HCT116 (cell line): ENCODE data around the gene FAM53A. TPM values are rescaled to one million over a fixed set of nuclear protein-coding genes. Genes with fewer than 3 reads are reported as not detected.

Experiments
- ATAC-seq: fragments of 200-7000 bp; cut with Tn5 transposase; 2 replicates; pipeline ENCODE4 v1.9.1; 2020; ENCODE audit warnings: mild to moderate bottlenecking, moderate library complexity
- BruUV-seq: library from RNA; stranded (reverse); fragments of 400-500 nt; replicated peaks from 2 replicates; lab custom pipeline; 2021; lab: Mats Ljungman, UMichigan
- CTCF ChIA-PET: fragments of 300-600 bp; sonication (Branson Sonifier 250); formaldehyde crosslinking; loops from one replicate; lab custom pipeline; 2021; ENCODE audit warnings: antibody characterized with exemption; lab: Charles Lee
- POLR2A ChIA-PET: fragments of 300-600, 350-600 bp; sonication (Branson Sonifier 250); formaldehyde crosslinking; loops from one replicate; lab custom pipeline; 2021; ENCODE audit warnings: antibody characterized with exemption; lab: Charles Lee
- RAD21 ChIA-PET, 2 experiments: fragments of 300-600 bp; sonication (Branson Sonifier 250); formaldehyde crosslinking; loops; one replicate each; lab custom pipeline; 2023; ENCODE audit warnings: low total read pairs in 2 of 2; ENCODE audit not compliant: uncharacterized antibody in 2 of 2, unreplicated experiment in 2 of 2, low non-redundant PET in 1 of 2; lab: Charles Lee
- DNase-seq: peaks from one replicate; pipeline ENCODE4 v3.0.0-alpha.2; 2010; ENCODE audit warnings: low read depth, low spot score
- H2AFZ ChIP-seq: fragments of 200-600 bp; shearing (Covaris generic), sonication (generic); 2 replicates; pipeline ENCODE4 v1.6.1; 2017; ENCODE audit warnings: low read depth, mixed run types, mixed read lengths, antibody characterized with exemption, low read length; ENCODE audit not compliant: poor library complexity, severe bottlenecking
- H3K27ac ChIP-seq: 2 replicates; pipeline ENCODE4 v1.5.1; 2012; ENCODE audit warnings: low read depth, low read length
- H3K27me3 ChIP-seq: fragments of 200-600 bp; sonication (generic); 2 replicates; pipeline ENCODE4 v1.6.1; 2016; ENCODE audit warnings: mixed run types, low read length, mixed read lengths; ENCODE audit not compliant: insufficient read depth
- H3K36me3 ChIP-seq, 2 experiments: fragments of 200-500 bp in 1 of 2; fragments of 200-600 bp in 1 of 2; sonication (Bioruptor generic) in 1 of 2; sonication (generic) in 1 of 2; 2 replicates each; pipeline versions ENCODE4 v1.5.1 to v1.6.1; 2014 to 2016; ENCODE audit warnings: low read length in 2 of 2, inconsistent platforms in 1 of 2, mixed read lengths in 1 of 2, mixed run types in 1 of 2; ENCODE audit not compliant: insufficient read depth in 2 of 2, control insufficient read depth in 1 of 2
- H3K4me1 ChIP-seq, 2 experiments: fragments of 200-600 bp in 1 of 2; sonication (generic) in 1 of 2; 2 replicates each; pipeline versions ENCODE4 v1.5.1 to v1.6.1; 2012 to 2017; ENCODE audit warnings: low read length in 2 of 2, inconsistent platforms in 1 of 2, mild to moderate bottlenecking in 1 of 2, mixed read lengths in 1 of 2, mixed run types in 1 of 2, moderate library complexity in 1 of 2; ENCODE audit not compliant: insufficient read depth in 2 of 2, control insufficient read depth in 1 of 2
- H3K4me2 ChIP-seq: fragments of 200-600 bp; sonication (generic); 2 replicates; pipeline ENCODE4 v1.6.1; 2017; ENCODE audit warnings: mixed run types, low read length, mixed read lengths
- H3K4me3 ChIP-seq, 2 experiments: fragments of 200-600 bp in 1 of 2; sonication (generic) in 1 of 2; replicated peaks in 1 of 2; 2 replicates each; pipeline ENCODE4 v1.5.1; 2011 to 2016; ENCODE audit warnings: low read length in 2 of 2, control low read depth in 1 of 2, low read depth in 1 of 2, mild to moderate bottlenecking in 1 of 2, mixed read lengths in 1 of 2, mixed run types in 1 of 2
- H3K79me2 ChIP-seq: fragments of 200-600 bp; sonication (generic); 2 replicates; pipeline ENCODE4 v1.6.1; 2017; ENCODE audit warnings: mild to moderate bottlenecking, mixed run types, low read length, moderate library complexity, mixed read lengths; ENCODE audit not compliant: insufficient read depth
- H3K9ac ChIP-seq: fragments of 200-600 bp; sonication (generic); 2 replicates; pipeline ENCODE4 v1.6.1; 2016; ENCODE audit warnings: low read length, mixed read lengths
- H3K9me2 ChIP-seq: fragments of 200-600 bp; sonication (generic), shearing (Covaris generic); 2 replicates; pipeline ENCODE4 v1.6.1; 2017; ENCODE audit warnings: mixed run types, mild to moderate bottlenecking, moderate library complexity; ENCODE audit not compliant: insufficient read depth
- H3K9me3 ChIP-seq, 2 experiments: fragments of 200-500 bp in 1 of 2; fragments of 200-600 bp in 1 of 2; sonication (Bioruptor generic) in 1 of 2; sonication (generic) in 1 of 2; 2 replicates each; pipeline ENCODE4 v1.6.1; 2014 to 2017; ENCODE audit warnings: low read length in 2 of 2, mixed read lengths in 2 of 2, inconsistent platforms in 1 of 2, low read depth in 1 of 2, mild to moderate bottlenecking in 1 of 2, mixed run types in 1 of 2, moderate library complexity in 1 of 2; ENCODE audit not compliant: control insufficient read depth in 1 of 2, insufficient read depth in 1 of 2
- H4K20me1 ChIP-seq: fragments of 200-600 bp; sonication (generic), shearing (Covaris generic); 2 replicates; pipeline ENCODE4 v1.6.1; 2017; ENCODE audit warnings: mixed run types, mild to moderate bottlenecking, moderate library complexity; ENCODE audit not compliant: insufficient read depth
- CEBPB ChIP-seq: IDR thresholded peaks from 2 replicates; pipeline ENCODE4 v1.6.1; 2012; ENCODE audit warnings: low read depth
- CTCF ChIP-seq, 3 experiments: fragments of 200-600 bp in 1 of 3; sonication (generic) in 1 of 3; IDR thresholded peaks in 2 of 3; conservative IDR thresholded peaks in 1 of 3; 2 replicates each; pipeline ENCODE4 v1.5.1; 2012 to 2017; ENCODE audit warnings: low read depth in 2 of 3, low read length in 2 of 3, antibody characterized with exemption in 1 of 3, borderline replicate concordance in 1 of 3, control low read depth in 1 of 3, mild to moderate bottlenecking in 1 of 3, mixed read lengths in 1 of 3, mixed run types in 1 of 3, moderate library complexity in 1 of 3; ENCODE audit not compliant: insufficient read depth in 1 of 3
- EZH2phosphoT487 ChIP-seq: fragments of 200-600 bp; IDR thresholded peaks from 2 replicates; pipeline ENCODE4 v1.6.1; 2018; ENCODE audit warnings: antibody characterized with exemption, borderline replicate concordance
- MAX ChIP-seq: IDR thresholded peaks from 2 replicates; pipeline ENCODE4 v1.6.1; 2012
- RAD21 ChIP-seq: IDR thresholded peaks from 2 replicates; pipeline ENCODE4 v1.6.1; 2012; ENCODE audit warnings: low read depth, mild to moderate bottlenecking
- SIN3A ChIP-seq: IDR thresholded peaks from 2 replicates; pipeline ENCODE4 v1.6.1; 2012; ENCODE audit warnings: low read depth
- ZBTB33 ChIP-seq: IDR thresholded peaks from 2 replicates; pipeline ENCODE4 v1.6.1; 2011; ENCODE audit warnings: mild to moderate bottlenecking, low read length, moderate library complexity; ENCODE audit not compliant: insufficient replicate concordance; ENCODE audit errors: extremely low read depth
- ZNF274 ChIP-seq: fragments of 200-500 bp; sonication (Bioruptor generic); IDR thresholded peaks from 2 replicates; pipeline ENCODE4 v1.6.1; 2014; ENCODE audit warnings: mild to moderate bottlenecking, low read depth, low read length, inconsistent platforms
- intact Hi-C: fragments of 100-400 bp; cut with micrococcal nuclease; formaldehyde crosslinking; loops from 2 replicates; pipeline ENCODE4 v1.10.0; 2022
- total RNA-seq: library from RNA; stranded (reverse); gene quantifications from one replicate; pipeline ENCODE4 v1.2.1, GENCODE V29; 2021; ENCODE audit not compliant: unreplicated experiment

FAM53A gene
- total RNA-seq, 1 experiment from 2014 or later, result 1.1 TPM

- peak; percentile 6 for ATAC-seq
- Histone ChIP-seq H2AFZ (no peak overlapping the region), H3K27me3 (no peaks in the 10 kb centered on the region)
- TF ChIP-seq ZBTB33 (no peak), MAX (no peak), SIN3A (no peak)
- TF ChIP-seq, all 23 proteins: peak for 0
- H3K9me3 ChIP-seq, result no peaks in the 10 kb centered on the region
- H3K79me2 ChIP-seq, result no peaks in the 10 kb centered on the region
- H3K4me1 ChIP-seq, result no peaks in the 10 kb centered on the region
- H3K9ac ChIP-seq, result no peak overlapping the region
- no peak overlapping the region for H3K4me2 ChIP-seq
- H3K27ac ChIP-seq, result no peak overlapping the region
- no peaks in the 10 kb centered on the region for H3K9me2 ChIP-seq
- no peaks in the 10 kb centered on the region for H4K20me1 ChIP-seq
- no peak overlapping the region for H3K4me3 ChIP-seq
- DNase-seq, result no peak
- ChIA-PET POLR2A (no interaction called here), RAD21 (interaction anchor here in 1 of 2 experiments (1.0 kb wide), 1 partner anchor 887 kb away, joined by 4 read pairs; no protein-coding TSS in a partner anchor), CTCF (interaction anchor here (0.8 to 1.6 kb wide), 5 partner anchors 10 to 277 kb away, joined by 3 to 10 read pairs (median 4); no protein-coding TSS in a partner anchor)
- intact Hi-C loops, result loop anchor here (2.0 kb wide), 1 partner anchor 273 kb away; no protein-coding TSS in a partner anchor
- no peaks in the 10 kb centered on the region for H3K36me3 ChIP-seq
- BruUV-seq, result no TSS peak
These were observed 54.4 kb downstream of the FAM53A start for GRCh38 chr4:1629699-1630083.

GRCh38 chr4:1628892-1629698 lies 55.0 kb downstream of the FAM53A start:
- intact Hi-C loops, result loop anchor here (2.0 kb wide), 1 partner anchor 272 kb away; no protein-coding TSS in a partner anchor
- TF ChIP-seq CTCF (IDR thresholded peaks at IDR 0.05 in 2 of 3, conservative IDR thresholded peaks at IDR 0.05 in 1 of 3; ENCODE audit: borderline replicate concordance in 1 of 3, insufficient read depth in 1 of 3, low read depth in 2 of 3, low read length in 2 of 3) (peak; percentile 71 to 95 (median 88)), SIN3A (no peak), ZNF274 (no peak), CEBPB (no peak), RAD21 (peak; percentile 92), EZH2phosphoT487 (no peak)
- RAD21 ChIA-PET, result interaction anchor here in 1 of 2 experiments (1.0 kb wide), 1 partner anchor 886 kb away, joined by 4 read pairs; no protein-coding TSS in a partner anchor
- Histone ChIP-seq H3K9me3 (no peaks in the 10 kb centered on the region), H3K4me1 (no peaks in the 10 kb centered on the region), H4K20me1 (no peaks in the 10 kb centered on the region), H3K36me3 (no peaks in the 10 kb centered on the region), H3K4me2 (no peak overlapping the region), H3K27ac (no peak overlapping the region), H3K9me2 (no peaks in the 10 kb centered on the region), H3K4me3 (no peak overlapping the region), H3K9ac (no peak overlapping the region), H2AFZ (no peak overlapping the region), H3K79me2 (no peaks in the 10 kb centered on the region), H3K27me3 (no peaks in the 10 kb centered on the region)
- POLR2A ChIA-PET, result no interaction called here
- peak; percentile 4 for DNase-seq
- peak; percentile 97 for ATAC-seq
- no TSS peak for BruUV-seq
- CTCF ChIA-PET, result interaction anchor here (0.8 to 1.6 kb wide), 5 partner anchors 9 to 276 kb away, joined by 3 to 10 read pairs (median 4); no protein-coding TSS in a partner anchor
